GM19372 (cell line): Measurements from ENCODE around the gene AK9.

Source experiments
- ATAC-seq: cut with Tn5 transposase; IDR thresholded peaks from one replicate; pipeline ENCODE4 v1.9.1; 2021; ENCODE audit warnings: mild to moderate bottlenecking, low read depth, moderate library complexity; ENCODE audit not compliant: unreplicated experiment

Gene AK9

GRCh38 chr6:109448615-109449014 is 242.4 kb downstream of the AK9 start:
- ATAC-seq = no peak

GRCh38 chr6:109447878-109448555 is 243.0 kb downstream of the AK9 start:
- no peak for ATAC-seq

GRCh38 chr6:109447087-109447486 is 243.9 kb downstream of the AK9 start:
- ATAC-seq = no peak

- ATAC-seq = no peak
These were observed 244.5 kb downstream of the AK9 start for GRCh38 chr6:109446541-109446940.

GRCh38 chr6:109446072-109446471 is 244.9 kb downstream of the AK9 start:
- ATAC-seq = no peak

- ATAC-seq = no peak
These were observed 245.6 kb downstream of the AK9 start for GRCh38 chr6:109445382-109445781.

GRCh38 chr6:109443425-109443950 is 247.5 kb downstream of the AK9 start:
- ATAC-seq = no peak
